Thyroid gland (tissue), 4 donors: ENCODE data around the gene TTC1. TPM values are rescaled to one million over a fixed set of nuclear protein-coding genes. Genes with fewer than 3 reads are reported as not detected.

ENCODE experiments used
- DNase-seq, 2 donors: peaks; one replicate each; pipeline ENCODE4 v3.0.0-alpha.2; 2019
- H3K27ac ChIP-seq, 3 donors: fragments of 200-600 bp; sonication (generic); 1 replicate in 2 of 3; 2 replicates in 1 of 3; pipeline ENCODE4 v1.5.1; 2016 to 2019; ENCODE audit warnings: mild to moderate bottlenecking in 1 of 3, moderate library complexity in 1 of 3
- H3K27me3 ChIP-seq: fragments of 200-600 bp; sonication (generic); one replicate; pipeline ENCODE4 v1.5.1; 2019
- H3K36me3 ChIP-seq, 2 donors: fragments of 200-600 bp; sonication (generic); one replicate each; pipeline ENCODE4 v1.5.1; 2016 to 2019
- H3K4me1 ChIP-seq, 2 donors: fragments of 200-600 bp; sonication (generic); one replicate each; pipeline ENCODE4 v1.5.1; 2017 to 2019
- H3K4me3 ChIP-seq, 3 donors: fragments of 200-600 bp; sonication (generic); replicated peaks in 1 of 3; 1 replicate in 2 of 3; 2 replicates in 1 of 3; pipeline ENCODE4 v1.5.1; 2016; ENCODE audit warnings: mild to moderate bottlenecking in 1 of 3
- H3K9me3 ChIP-seq: fragments of 200-600 bp; sonication (generic); one replicate; pipeline ENCODE4 v1.5.1; 2017
- CTCF ChIP-seq, 6 experiments: fragments of 200-600 bp in 3 of 6; fragments of 450-650 bp in 3 of 6; sonication (generic) in 3 of 6; IDR thresholded peaks; one replicate each; pipeline ENCODE4 v1.5.1; 2016 to 2019; ENCODE audit warnings: antibody characterized with exemption in 6 of 6, mild to moderate bottlenecking in 2 of 6, inconsistent platforms in 1 of 6, moderate library complexity in 1 of 6
- POLR2A ChIP-seq, 2 donors: fragments of 450-650 bp; IDR thresholded peaks; one replicate each; pipeline ENCODE4 v1.6.1; 2017; ENCODE audit warnings: antibody characterized with exemption in 2 of 2, mild to moderate bottlenecking in 2 of 2, moderate library complexity in 1 of 2
- WGBS, 2 donors: methylation state at CpG; one replicate each; pipeline ENCODE4 v1.1.5; 2017; 5-methylcytosine and 5-hydroxymethylcytosine counted together
- intact Hi-C: fragments of 100-400 bp; cut with DNase I; formaldehyde crosslinking; loops from one replicate; pipeline ENCODE4 v1.15.1; 2023
- total RNA-seq, 4 donors: library from RNA; depleted of rRNA; stranded (reverse); fragments of >200 nt; gene quantifications; one replicate each; pipeline ENCODE4 v1.2.3, GENCODE V29; 2016

Gene TTC1
- total RNA-seq, 4 donors from 2014 or later, result 22.3 to 47.1 (median 36.5) TPM

GRCh38 chr5:160039810-160040470, 31.0 kb downstream of the TTC1 start:
- H3K4me3 ChIP-seq, result no peak overlapping the region
- H3K36me3 ChIP-seq, result peaks cover 6 to 10% of the 10 kb centered on the region in 2 donors

GRCh38 chr5:160040471-160040835, 31.5 kb downstream of the TTC1 start:
- Histone ChIP-seq H3K4me1 (peaks cover 10 to 13% of the 10 kb centered on the region in 2 donors), H3K36me3 (peaks cover 5 to 6% of the 10 kb centered on the region in 2 donors), H3K27me3 (no peaks in the 10 kb centered on the region), H3K4me3 (no peak overlapping the region), H3K9me3 (no peaks in the 10 kb centered on the region), H3K27ac (no peak overlapping the region)
- intact Hi-C loops, result no loop called here
- WGBS, 2 donors, result 98 to 100% methylated on average over 2 of the region's 2 CpGs
- DNase-seq, result no peak
- no peak for TF ChIP-seq POLR2A (IDR thresholded peaks at IDR 0.05)
- no peak for TF ChIP-seq CTCF (IDR thresholded peaks at IDR 0.05)

More at GRCh38 chr5:160039810-160040470, 31.0 kb downstream of the TTC1 start:
- intact Hi-C loops, result no loop called here
- Histone ChIP-seq H3K4me1 (peaks cover 10 to 13% of the 10 kb centered on the region in 2 donors), H3K27me3 (no peaks in the 10 kb centered on the region), H3K27ac (no peak overlapping the region), H3K9me3 (no peaks in the 10 kb centered on the region)
- no peak for DNase-seq
- no peak for TF ChIP-seq CTCF (IDR thresholded peaks at IDR 0.05)
- no peak for TF ChIP-seq POLR2A (IDR thresholded peaks at IDR 0.05)
- WGBS, 2 donors, result 90 to 91% methylated on average over 2 of the region's 2 CpGs

- peaks cover 6 to 9% of the 10 kb centered on the region in 2 donors for H3K36me3 ChIP-seq
- 89 to 91% methylated on average over 3 of the region's 3 CpGs for WGBS, 2 donors
- no peaks in the 10 kb centered on the region for H3K27me3 ChIP-seq
- no peak overlapping the region for H3K4me3 ChIP-seq
- no peak for DNase-seq
- H3K27ac ChIP-seq, result no peak overlapping the region
- no peaks in the 10 kb centered on the region for H3K9me3 ChIP-seq
- intact Hi-C loops, result no loop called here
- peaks cover 0 to 6% of the 10 kb centered on the region in 2 donors for H3K4me1 ChIP-seq
- TF ChIP-seq CTCF (IDR thresholded peaks at IDR 0.05) (no peak), POLR2A (IDR thresholded peaks at IDR 0.05) (no peak)
Observed at GRCh38 chr5:160042671-160043070, 33.7 kb downstream of the TTC1 start.

GRCh38 chr5:160044391-160044804, 35.5 kb downstream of the TTC1 start:
- Histone ChIP-seq H3K4me1 (no peaks in the 10 kb centered on the region), H3K27ac (no peak overlapping the region), H3K9me3 (no peaks in the 10 kb centered on the region), H3K36me3 (peaks cover 8 to 9% of the 10 kb centered on the region in 2 donors), H3K27me3 (no peaks in the 10 kb centered on the region), H3K4me3 (no peak overlapping the region)
- intact Hi-C loops, result no loop called here
- DNase-seq, result no peak
- TF ChIP-seq POLR2A (IDR thresholded peaks at IDR 0.05), result no peak
- WGBS, 2 donors, result 88 to 91% methylated on average over 1 of the region's 1 CpG

GRCh38 chr5:160044967-160045366, 36.0 kb downstream of the TTC1 start:
- intact Hi-C loops, result no loop called here
- no peaks in the 10 kb centered on the region for H3K9me3 ChIP-seq
- no peak for TF ChIP-seq POLR2A (IDR thresholded peaks at IDR 0.05)
- no peak for TF ChIP-seq CTCF (IDR thresholded peaks at IDR 0.05)
- H3K4me1 ChIP-seq, result no peaks in the 10 kb centered on the region
- no peak overlapping the region for H3K27ac ChIP-seq
- H3K36me3 ChIP-seq, result peaks cover 13% of the 10 kb centered on the region in 2 donors
- H3K27me3 ChIP-seq, result no peaks in the 10 kb centered on the region
- whole genome bisulfite sequencing, 2 donors, result 81 to 90% methylated on average over 3 of the region's 3 CpGs
- H3K4me3 ChIP-seq, result no peak overlapping the region
- DNase-seq, result no peak
